ENCODE data around the gene CSF1R.

The CSF1R gene

DNA sequence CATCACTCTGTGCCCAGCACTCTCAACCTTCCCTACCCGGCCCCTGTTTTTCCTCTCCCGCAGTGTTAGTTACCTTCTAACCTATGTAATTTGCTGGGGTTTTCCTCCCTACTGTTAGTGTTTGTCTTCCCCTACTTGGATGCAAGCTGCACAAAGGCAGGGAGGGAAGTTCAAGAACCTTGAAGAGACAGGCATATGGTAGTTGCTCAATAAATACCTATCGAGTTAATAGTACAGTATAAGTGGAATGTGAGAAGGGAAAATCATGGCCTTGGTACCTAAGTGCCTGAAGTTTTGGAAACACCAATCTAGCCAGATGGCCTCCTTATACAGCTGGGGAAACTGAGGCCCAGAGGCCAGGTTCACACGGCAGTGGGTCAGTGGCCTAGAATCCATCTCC is 45.1 kb upstream of the CSF1R start:
- DNase-seq (no peak), ATAC-seq (ENCODE audit: insufficient read depth, low read depth) (no peak)
- no peaks in the 10 kb centered on the region for H3K4me1 ChIP-seq (ENCODE audit: insufficient read depth, low read length)
- no peak overlapping the region for H3K4me2 ChIP-seq (ENCODE audit: insufficient read depth, low read length)
- H3K79me2 ChIP-seq (ENCODE audit: insufficient read depth, low read length), result no peaks in the 10 kb centered on the region
- 0 out of 2 replicates have a peak, but pooled peaks cover 5% of the 10 kb centered on the region for H4K20me1 ChIP-seq (ENCODE audit: insufficient read depth, low read length)
- no peaks in the 10 kb centered on the region for H3K9me3 ChIP-seq (ENCODE audit: insufficient read depth, low read length, severe bottlenecking)
- H3K9ac ChIP-seq (ENCODE audit: low read depth, low read length), result no peak overlapping the region
- H3K27me3 ChIP-seq (ENCODE audit: insufficient read depth, low read length, poor library complexity), result no peaks in the 10 kb centered on the region
- no peak overlapping the region for H3K27ac ChIP-seq (ENCODE audit: low read length)
- no peaks in the 10 kb centered on the region; the same call in 1 of the 2 replicates for H3K36me3 ChIP-seq (ENCODE audit: insufficient read depth, low read length)
- no peak for TF ChIP-seq EZH2 (IDR thresholded peaks at IDR 0.05; ENCODE audit: borderline replicate concordance, low read depth, low read length, severe bottlenecking)
- TF ChIP-seq, protein P1, sequence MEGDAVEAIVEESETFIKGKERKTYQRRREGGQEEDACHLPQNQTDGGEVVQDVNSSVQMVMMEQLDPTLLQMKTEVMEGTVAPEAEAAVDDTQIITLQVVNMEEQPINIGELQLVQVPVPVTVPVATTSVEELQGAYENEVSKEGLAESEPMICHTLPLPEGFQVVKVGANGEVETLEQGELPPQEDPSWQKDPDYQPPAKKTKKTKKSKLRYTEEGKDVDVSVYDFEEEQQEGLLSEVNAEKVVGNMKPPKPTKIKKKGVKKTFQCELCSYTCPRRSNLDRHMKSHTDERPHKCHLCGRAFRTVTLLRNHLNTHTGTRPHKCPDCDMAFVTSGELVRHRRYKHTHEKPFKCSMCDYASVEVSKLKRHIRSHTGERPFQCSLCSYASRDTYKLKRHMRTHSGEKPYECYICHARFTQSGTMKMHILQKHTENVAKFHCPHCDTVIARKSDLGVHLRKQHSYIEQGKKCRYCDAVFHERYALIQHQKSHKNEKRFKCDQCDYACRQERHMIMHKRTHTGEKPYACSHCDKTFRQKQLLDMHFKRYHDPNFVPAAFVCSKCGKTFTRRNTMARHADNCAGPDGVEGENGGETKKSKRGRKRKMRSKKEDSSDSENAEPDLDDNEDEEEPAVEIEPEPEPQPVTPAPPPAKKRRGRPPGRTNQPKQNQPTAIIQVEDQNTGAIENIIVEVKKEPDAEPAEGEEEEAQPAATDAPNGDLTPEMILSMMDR (IDR thresholded peaks at IDR 0.05; ENCODE audit: borderline replicate concordance, extremely low read depth, low read length, poor library complexity, severe bottlenecking), result no peak
- no peak overlapping the region for H2AFZ ChIP-seq (ENCODE audit: low read depth, low read length)
- H3K4me3 ChIP-seq (ENCODE audit: low read depth in 1 of 2, low read length in 2 of 2), result no peak overlapping the region

DNA sequence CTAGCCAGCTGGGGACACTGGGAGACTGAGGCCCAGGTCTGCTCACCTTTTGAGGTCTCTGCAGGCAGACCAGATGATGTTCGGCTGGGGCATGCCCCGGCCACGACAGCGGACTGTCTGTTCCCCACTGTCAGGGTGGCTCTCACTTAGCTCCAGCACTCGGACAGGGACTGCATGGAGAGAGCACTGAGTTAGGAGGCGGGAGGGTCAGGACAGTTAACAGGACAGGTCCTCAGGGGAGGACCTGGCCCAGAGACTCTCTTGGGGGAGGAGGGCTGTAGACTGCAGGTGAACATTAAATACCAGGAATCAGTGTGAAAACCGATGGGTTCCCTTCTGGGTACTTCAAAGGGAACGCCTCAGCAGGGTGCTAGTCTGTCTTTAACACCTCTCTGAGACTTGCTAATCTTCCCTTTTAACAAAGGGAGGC is 44.2 kb upstream of the CSF1R start:
- no peak for TF ChIP-seq EZH2 (IDR thresholded peaks at IDR 0.05; ENCODE audit: borderline replicate concordance, low read depth, low read length, severe bottlenecking)
- TF ChIP-seq, protein P1 (IDR thresholded peaks at IDR 0.05; ENCODE audit: borderline replicate concordance, extremely low read depth, low read length, poor library complexity, severe bottlenecking), result no peak
- no peaks in the 10 kb centered on the region for H3K4me1 ChIP-seq (ENCODE audit: insufficient read depth, low read length)
- no peaks in the 10 kb centered on the region for H3K27me3 ChIP-seq (ENCODE audit: insufficient read depth, low read length, poor library complexity)
- 0 out of 3 replicates have a peak, but pooled peaks have one; percentile 20 for ATAC-seq (ENCODE audit: insufficient read depth, low read depth)
- H3K9ac ChIP-seq (ENCODE audit: low read depth, low read length), result no peak overlapping the region
- H3K27ac ChIP-seq (ENCODE audit: low read length), result no peak overlapping the region
- H2AFZ ChIP-seq (ENCODE audit: low read depth, low read length), result no peak overlapping the region
- no peak for DNase-seq
- H3K79me2 ChIP-seq (ENCODE audit: insufficient read depth, low read length), result no peaks in the 10 kb centered on the region
- no peaks in the 10 kb centered on the region for H3K9me3 ChIP-seq (ENCODE audit: insufficient read depth, low read length, severe bottlenecking)
- no peaks in the 10 kb centered on the region; the same call in 1 of the 2 replicates for H3K36me3 ChIP-seq (ENCODE audit: insufficient read depth, low read length)
- no peak overlapping the region for H3K4me3 ChIP-seq (ENCODE audit: low read depth in 1 of 2, low read length in 2 of 2)
- 0 out of 2 replicates have a peak, but pooled peaks cover under 1% of the 10 kb centered on the region for H4K20me1 ChIP-seq (ENCODE audit: insufficient read depth, low read length)
- no peak overlapping the region for H3K4me2 ChIP-seq (ENCODE audit: insufficient read depth, low read length)

DNA sequence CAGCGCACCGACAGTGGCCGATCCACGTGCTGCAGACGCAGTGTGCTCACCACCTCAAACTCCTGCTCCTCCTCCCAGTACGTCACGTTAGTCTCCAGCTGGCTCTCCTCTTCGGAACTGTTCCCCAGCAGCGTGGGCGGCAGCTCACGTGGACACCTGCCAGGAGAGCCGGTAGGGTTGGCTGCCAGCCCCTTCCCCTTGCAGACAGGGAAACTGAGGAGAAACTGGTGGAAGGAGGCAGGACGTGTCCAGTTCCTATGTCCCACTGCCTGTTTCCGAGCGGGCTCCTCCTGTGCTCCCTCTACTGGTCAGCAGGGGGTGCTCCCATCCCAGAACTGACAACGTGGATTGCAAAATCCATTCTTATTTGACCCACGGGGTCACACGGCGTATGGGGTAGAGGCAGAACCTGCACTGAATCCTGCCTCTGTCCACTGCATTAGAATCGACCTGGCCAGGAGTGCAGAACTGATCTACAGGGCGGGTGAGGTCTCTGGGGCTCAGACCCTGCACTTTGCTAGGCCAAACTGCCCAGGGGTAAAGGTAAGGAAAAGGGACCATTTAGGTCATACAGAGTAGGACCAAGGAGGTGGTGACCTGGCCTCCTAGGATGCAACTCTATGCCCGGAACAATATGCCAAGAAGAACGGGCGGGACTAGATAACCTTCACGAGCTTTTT is 43.6 kb upstream of the CSF1R start:
- Histone ChIP-seq H3K4me3 (ENCODE audit: low read depth in 1 of 2, low read length in 2 of 2) (no peak overlapping the region), H3K27me3 (ENCODE audit: insufficient read depth, low read length, poor library complexity) (no peaks in the 10 kb centered on the region), H3K27ac (ENCODE audit: low read length) (no peak overlapping the region), H3K9ac (ENCODE audit: low read depth, low read length) (no peak overlapping the region), H2AFZ (ENCODE audit: low read depth, low read length) (no peak overlapping the region), H3K36me3 (ENCODE audit: insufficient read depth, low read length) (no peaks in the 10 kb centered on the region; the same call in 1 of the 2 replicates), H3K79me2 (ENCODE audit: insufficient read depth, low read length) (no peaks in the 10 kb centered on the region), H3K4me2 (ENCODE audit: insufficient read depth, low read length) (no peak overlapping the region), H3K4me1 (ENCODE audit: insufficient read depth, low read length) (no peaks in the 10 kb centered on the region), H3K9me3 (ENCODE audit: insufficient read depth, low read length, severe bottlenecking) (no peaks in the 10 kb centered on the region), H4K20me1 (ENCODE audit: insufficient read depth, low read length) (no peaks in the 10 kb centered on the region)
- DNase-seq, result peak; percentile 53
- ATAC-seq (ENCODE audit: insufficient read depth, low read depth), result peak; percentile 81
- TF ChIP-seq, protein P1 (IDR thresholded peaks at IDR 0.05; ENCODE audit: borderline replicate concordance, extremely low read depth, low read length, poor library complexity, severe bottlenecking), result peak; percentile 87
- no peak for TF ChIP-seq EZH2 (IDR thresholded peaks at IDR 0.05; ENCODE audit: borderline replicate concordance, low read depth, low read length, severe bottlenecking)
